ENCODE data around the gene PFDN4.

GRCh38 chr20:54220722-54221121, 12.8 kb downstream of the PFDN4 start:
- no peak for TF ChIP-seq CTCF (IDR thresholded peaks at IDR 0.05; ENCODE audit: low read depth, low read length)
- no peak for TF ChIP-seq EZH2phosphoT487 (IDR thresholded peaks at IDR 0.05; ENCODE audit: low read depth)

Measured in OCI-LY3 (cell line).